SW 1271 (cell line): Measurements from ENCODE around the gene TAF6.

Experiments used
- DNase-seq, 2 experiments: peaks; one replicate each; lab custom pipeline; 2025; lab: John Stamatoyannopoulos, UW

Gene TAF6

GRCh38 chr7:100122568-100122967 lies 3.4 kb upstream of the TAF6 start:
- no peak for DNase-seq

GRCh38 chr7:100122067-100122466 lies 2.9 kb upstream of the TAF6 start:
- DNase-seq = no peak

- DNase-seq = no peak
These were observed 1.5 kb upstream of the TAF6 start for GRCh38 chr7:100120733-100121036.

- DNase-seq = peak in 1 of 2 experiments; percentile 80
These were observed 993 bp upstream of the TAF6 start for GRCh38 chr7:100119970-100120732.

- DNase-seq = no peak
These were observed 628 bp downstream of the TAF6 start for GRCh38 chr7:100118388-100119071.

- DNase-seq = no peak
These were observed 4.1 kb downstream of the TAF6 start for GRCh38 chr7:100115026-100115425.

GRCh38 chr7:100111914-100112313 lies 7.2 kb downstream of the TAF6 start:
- no peak for DNase-seq

- DNase-seq = no peak
These were observed 8.0 kb downstream of the TAF6 start for GRCh38 chr7:100111156-100111555.

- DNase-seq = no peak
These were observed 9.5 kb downstream of the TAF6 start for GRCh38 chr7:100109521-100110163.

GRCh38 chr7:100107890-100108289 lies 11.3 kb downstream of the TAF6 start:
- DNase-seq = no peak

- no peak for DNase-seq
These were observed 11.9 kb downstream of the TAF6 start for GRCh38 chr7:100107125-100107737.

- DNase-seq = no peak
These were observed 12.5 kb downstream of the TAF6 start for GRCh38 chr7:100106633-100107032.

- DNase-seq = no peak
These were observed 13.6 kb downstream of the TAF6 start for GRCh38 chr7:100105534-100105933.

- DNase-seq = no peak
These were observed 16.0 kb downstream of the TAF6 start for GRCh38 chr7:100102950-100103840.

GRCh38 chr7:100101016-100101862 lies 17.9 kb downstream of the TAF6 start, which contains the start of the genes AP4M1 and MCM7:
Gene AP4M1 (plus strand): TSS chr7:100101643. CDS start chr7:100101715, 72 bp downstream.
Gene MCM7 (minus strand): TSS chr7:100101397. CDS start chr7:100101294, 103 bp downstream.
- DNase-seq = peak; percentile 96 to 98

- DNase-seq = peak; percentile 72 to 90
These were observed 18.6 kb downstream of the TAF6 start for GRCh38 chr7:100100420-100101015.

- no peak for DNase-seq
These were observed 19.7 kb downstream of the TAF6 start for GRCh38 chr7:100099452-100099851.

GRCh38 chr7:100098913-100099312 lies 20.2 kb downstream of the TAF6 start:
- DNase-seq = no peak

- no peak for DNase-seq
These were observed 23.5 kb downstream of the TAF6 start for GRCh38 chr7:100095704-100096103.

GRCh38 chr7:100095289-100095688 lies 23.9 kb downstream of the TAF6 start:
- DNase-seq = no peak
